Measurements from ENCODE around the gene HES7.

DNA sequence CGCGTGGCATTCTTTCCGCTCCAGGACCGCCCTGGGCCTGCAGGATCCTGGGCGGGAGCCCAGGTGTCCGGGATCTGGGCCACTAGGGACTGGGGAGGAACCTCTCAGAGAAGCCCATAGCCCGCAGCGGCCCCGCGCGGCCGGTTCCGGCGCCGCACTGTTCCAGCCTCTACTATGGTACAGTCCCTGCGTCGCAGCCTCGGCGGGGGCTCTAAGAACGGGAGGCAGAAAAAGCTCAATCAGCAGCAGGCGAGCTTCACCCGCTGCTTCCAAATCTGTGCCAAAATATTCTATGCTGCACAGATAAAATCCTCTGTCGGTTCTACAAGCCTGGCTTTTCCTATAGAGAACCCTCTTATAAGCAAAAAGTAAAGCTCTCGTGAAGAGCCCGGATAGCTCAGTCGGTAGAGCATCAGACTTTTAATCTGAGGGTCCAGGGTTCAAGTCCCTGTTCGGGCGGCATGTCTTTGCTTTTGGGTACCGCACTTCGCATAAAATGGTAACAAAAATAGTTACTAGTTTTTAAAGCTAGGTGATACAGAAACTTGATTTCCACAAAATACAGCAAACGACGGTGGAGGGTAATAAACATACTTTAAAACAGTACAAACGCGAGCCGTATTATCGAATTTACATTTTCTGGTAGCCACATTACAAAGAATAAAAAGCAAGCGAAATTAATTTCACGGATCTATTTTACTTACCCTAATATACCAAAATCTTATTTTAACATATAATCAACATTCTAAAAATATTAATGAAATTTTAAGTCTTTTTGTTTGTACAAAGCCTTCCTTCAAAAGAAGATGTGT is 4.9 kb downstream of the HES7 start:
- TF ChIP-seq, protein P1, sequence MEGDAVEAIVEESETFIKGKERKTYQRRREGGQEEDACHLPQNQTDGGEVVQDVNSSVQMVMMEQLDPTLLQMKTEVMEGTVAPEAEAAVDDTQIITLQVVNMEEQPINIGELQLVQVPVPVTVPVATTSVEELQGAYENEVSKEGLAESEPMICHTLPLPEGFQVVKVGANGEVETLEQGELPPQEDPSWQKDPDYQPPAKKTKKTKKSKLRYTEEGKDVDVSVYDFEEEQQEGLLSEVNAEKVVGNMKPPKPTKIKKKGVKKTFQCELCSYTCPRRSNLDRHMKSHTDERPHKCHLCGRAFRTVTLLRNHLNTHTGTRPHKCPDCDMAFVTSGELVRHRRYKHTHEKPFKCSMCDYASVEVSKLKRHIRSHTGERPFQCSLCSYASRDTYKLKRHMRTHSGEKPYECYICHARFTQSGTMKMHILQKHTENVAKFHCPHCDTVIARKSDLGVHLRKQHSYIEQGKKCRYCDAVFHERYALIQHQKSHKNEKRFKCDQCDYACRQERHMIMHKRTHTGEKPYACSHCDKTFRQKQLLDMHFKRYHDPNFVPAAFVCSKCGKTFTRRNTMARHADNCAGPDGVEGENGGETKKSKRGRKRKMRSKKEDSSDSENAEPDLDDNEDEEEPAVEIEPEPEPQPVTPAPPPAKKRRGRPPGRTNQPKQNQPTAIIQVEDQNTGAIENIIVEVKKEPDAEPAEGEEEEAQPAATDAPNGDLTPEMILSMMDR (IDR thresholded peaks at IDR 0.05; ENCODE audit: borderline replicate concordance, extremely low read depth, low read length, poor library complexity, severe bottlenecking) = peak; percentile 86
- TF ChIP-seq EZH2 (IDR thresholded peaks at IDR 0.05; ENCODE audit: borderline replicate concordance, low read depth, low read length, severe bottlenecking) = no peak
